GM18498 (cell line): Measurements from ENCODE around the gene FUT1.

ENCODE experiments used
- ATAC-seq: cut with Tn5 transposase; IDR thresholded peaks from one replicate; pipeline ENCODE4 v1.9.1; 2021; ENCODE audit warnings: mild to moderate bottlenecking, moderate library complexity; ENCODE audit not compliant: unreplicated experiment

The FUT1 gene

DNA sequence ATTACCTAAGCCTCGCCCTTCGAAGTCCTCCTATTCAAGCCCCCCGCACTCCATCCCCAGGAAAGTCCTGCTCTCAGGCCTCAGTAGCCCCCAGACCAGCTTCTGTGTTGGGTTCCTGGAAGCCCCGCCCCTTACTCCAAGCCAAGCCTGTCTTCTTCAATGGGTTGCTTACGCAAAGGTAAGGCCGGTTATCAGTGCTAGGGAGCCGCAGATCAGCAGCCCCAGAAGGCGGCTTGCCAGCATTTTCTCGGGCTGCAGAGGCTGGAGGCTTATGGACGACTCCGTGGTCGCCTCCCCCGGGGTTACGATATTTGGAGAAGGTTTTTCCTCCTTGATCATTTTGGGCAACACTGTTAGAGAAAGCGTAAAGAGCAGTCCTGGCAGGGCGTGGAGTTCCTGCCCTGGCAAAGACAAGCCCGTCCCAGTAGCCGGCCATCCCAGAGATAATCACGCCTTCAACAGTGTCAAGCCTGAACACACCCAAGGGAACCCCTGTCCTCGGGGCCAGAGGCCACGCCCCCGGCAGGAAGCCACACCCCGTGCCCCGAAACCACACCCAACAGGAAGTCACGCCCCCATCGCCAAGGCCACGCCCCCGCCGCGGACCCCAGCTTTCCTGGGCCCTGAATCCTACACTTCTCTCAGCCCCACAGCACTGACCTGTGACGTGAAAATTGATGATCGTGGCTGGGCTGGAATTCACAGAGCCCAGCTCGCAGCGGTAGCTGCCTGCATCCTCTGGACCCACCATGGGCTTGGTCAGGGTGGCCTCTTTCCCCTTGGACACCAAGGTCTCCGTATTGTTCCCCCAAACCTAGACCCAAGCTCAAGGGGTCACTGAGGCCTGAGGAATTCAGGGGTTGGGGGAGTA is 11.1 kb downstream of the FUT1 start:
- no peak for ATAC-seq

DNA sequence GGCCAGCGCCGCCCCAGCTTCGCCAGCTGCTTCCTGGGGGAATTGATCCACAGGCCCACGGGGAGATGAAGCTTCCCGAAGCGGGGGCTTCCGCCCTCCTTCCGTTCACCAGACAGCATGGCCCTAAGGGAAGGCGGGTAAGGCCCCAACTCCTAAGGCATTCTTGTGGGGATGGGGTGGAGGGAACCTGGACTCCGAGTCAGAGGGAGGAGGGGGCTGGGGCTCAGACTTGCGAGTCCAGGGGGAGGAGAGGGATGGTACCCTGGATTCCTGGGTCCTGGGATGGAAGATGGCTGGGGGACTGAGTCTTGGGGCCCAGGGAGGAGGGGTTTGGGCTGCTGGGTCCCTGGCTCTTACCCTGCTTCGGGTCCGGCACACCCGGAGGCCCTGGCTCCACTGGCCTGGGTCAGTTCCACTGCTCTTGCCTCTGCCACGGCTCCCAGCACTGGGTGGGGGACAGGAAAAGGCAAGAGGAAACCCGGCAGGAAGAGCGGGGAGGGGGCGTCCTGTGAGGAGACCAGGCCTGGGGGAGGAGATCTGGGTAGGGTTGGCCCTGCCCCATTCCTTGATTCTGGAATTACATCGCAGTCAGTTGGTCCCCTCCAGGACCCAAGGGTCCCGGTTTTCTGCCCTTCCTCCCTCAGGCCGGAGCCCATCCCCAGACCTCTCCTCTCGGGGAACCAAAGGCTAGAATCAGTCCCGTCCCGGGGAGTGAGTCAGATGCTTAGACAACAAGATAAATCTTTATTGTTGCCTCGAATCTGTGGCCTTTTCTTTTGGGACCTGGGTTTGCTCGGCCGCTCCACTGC is 12.1 kb downstream of the FUT1 start, which contains the start of gene RASIP1:
Gene RASIP1, minus strand, starts transcription at position 447 of the 809 bp plus-strand sequence. Its CDS starts 328 bp downstream, at position 119.
- no peak for ATAC-seq

DNA sequence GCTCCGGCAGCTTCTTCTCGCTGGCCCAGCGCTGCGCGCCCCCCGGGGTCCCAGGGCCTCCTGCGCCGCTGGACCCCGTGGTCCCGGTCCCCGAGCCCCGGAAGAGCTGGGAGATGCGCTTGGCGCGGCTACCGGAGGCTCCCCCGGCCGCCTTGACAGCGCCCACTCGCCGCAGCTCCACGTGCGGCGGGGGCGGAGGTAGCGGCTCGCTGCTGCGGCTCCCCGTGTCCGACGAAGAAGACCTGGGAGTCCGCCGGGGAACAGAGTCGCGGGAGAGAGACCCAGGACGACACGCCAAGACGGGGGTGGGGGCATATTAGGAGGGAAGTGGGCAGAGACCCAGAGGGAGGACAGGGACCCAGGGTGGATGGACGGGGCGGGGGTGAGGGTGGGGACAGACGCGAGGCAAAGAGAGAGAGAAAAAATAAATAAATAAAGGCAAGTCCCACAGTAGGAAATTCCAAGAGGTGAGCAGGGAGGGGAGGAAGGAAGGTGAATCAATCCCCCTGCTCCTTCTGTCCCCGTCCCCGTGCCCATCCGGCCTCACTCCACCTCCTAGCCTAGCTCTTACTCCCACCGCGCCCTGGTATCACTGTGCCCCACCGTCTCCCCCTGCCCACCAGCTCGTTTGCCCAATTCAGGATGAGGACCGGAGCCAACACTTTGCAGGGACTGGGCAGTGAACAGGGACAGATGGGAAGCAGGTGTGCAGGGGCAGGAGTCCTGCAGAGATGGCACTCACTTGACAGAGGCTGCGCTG is 12.9 kb downstream of the FUT1 start:
- ATAC-seq = peak; percentile 23

DNA sequence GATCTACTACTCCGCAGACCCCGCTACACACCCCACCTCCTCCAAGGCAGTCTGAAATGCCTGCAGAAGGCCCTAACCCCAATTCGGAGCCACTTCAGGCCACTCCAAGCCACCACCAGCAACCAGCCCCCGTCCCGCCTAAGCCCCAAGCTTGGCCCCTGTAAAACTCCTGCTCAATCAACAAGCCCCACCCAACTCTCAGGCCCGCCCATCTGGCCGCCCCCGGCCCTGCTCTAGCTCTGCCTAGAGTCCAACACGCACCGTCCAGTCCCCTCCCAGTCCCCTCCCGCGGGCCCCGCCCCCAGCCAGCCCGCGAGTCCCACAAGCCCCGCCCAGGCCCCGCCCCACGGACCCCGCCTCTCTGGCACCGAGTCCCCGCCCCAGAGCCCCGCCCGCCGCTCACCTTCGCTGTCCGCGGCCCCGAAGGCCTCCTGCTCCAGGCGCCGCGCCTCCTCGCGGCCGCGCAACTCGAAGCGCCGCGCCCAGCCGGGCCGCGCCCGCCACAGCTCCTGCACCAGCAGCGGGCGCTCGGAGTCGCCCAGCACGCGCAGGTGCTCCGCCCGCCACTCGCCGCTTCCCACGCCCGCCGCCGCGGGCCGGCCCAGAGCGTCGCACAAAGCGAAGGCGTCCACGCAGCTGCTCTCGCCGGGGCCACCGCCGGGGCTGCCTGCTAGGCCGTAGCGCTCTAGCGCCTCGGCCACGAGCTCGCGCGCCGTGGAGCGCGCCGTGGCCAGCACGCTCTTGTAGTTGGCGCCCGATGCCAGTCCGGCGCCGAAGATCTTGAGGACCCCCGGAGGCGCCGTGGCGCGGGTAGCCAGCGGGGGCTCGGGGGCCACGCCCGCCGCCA is 13.7 kb downstream of the FUT1 start:
- peak; percentile 84 for ATAC-seq

- ATAC-seq = no peak
These were observed 15.0 kb downstream of the FUT1 start for GRCh38 chr19:48737360-48737998.

GRCh38 chr19:48735031-48735615 is 17.3 kb downstream of the FUT1 start:
- ATAC-seq = no peak

DNA sequence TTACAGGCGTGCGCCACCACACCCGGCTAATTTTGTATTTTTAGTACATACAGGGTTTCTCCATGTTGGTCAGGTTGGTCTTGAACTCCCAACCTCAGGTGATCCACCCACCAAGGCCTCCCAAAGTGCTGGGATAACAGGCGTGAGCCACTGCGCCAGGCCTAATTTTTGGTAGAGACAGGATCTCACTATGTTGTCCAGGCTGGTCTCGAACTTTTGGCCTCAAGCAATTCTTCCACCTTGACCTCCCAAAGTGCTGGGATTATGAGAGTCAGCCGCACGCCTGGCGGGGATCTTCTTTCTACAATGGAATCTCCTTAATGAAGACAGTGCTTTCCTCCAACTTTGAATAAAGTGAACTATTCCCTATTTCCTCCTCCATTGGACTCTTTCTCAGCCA is 17.8 kb downstream of the FUT1 start:
- ATAC-seq = no peak

GRCh38 chr19:48731452-48731851 is 21.0 kb downstream of the FUT1 start:
- no peak for ATAC-seq

DNA sequence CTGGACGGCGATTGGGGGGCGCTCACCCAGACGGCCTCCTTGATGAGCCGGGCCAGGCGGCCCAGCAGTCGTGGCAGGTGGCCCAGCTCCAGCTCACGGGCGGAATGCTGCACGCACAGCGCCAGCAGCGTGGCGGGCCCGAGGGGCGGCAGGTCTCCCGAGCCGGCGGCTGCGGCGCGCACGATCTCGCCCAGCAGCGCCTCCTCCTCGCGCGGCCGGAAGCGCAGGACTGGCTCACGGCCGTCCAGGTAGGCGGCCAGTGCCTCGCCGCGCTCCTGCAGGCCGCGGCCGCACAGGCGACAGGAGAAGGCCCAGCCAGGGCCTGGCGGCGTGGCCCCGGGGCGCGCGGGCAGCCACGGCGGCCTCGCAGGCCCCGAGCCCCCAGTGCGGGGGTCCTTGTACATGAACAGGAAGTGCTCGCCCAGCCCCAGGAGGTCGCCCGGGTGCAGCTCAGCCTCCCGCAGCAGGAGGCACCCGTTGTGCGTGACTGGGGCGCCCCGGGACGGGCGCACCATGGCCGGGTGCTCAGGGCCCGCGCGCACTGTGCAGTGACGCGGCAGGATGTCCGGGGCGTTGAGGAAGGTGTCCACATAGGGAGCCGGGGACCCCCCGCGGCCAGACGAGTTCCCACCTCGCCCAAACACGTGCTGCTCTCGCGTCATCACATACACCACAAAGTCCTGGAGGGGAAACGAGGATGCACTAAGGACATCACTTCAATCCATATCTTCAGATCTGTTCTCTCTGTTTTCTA is 23.4 kb downstream of the FUT1 start:
- ATAC-seq = no peak

DNA sequence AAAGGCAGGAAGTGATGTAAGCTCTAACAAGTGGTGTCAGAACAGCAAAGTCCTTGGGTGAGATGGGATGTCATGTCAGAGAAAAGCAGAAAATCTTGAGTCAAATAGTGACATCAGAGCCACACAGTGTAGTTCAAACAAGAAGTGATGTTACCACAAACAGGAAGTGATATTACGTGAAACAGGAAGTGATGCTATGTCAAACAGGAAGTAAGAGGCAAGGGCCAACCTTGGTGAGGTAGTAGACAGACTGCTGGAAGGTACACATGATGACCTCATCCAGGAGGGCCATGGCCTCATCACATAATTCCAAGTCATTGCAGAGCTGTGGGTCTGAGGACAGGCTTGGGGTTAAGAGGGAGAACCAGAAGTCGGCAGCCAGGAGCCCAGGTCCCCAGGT is 25.9 kb downstream of the FUT1 start:
- ATAC-seq = no peak

DNA sequence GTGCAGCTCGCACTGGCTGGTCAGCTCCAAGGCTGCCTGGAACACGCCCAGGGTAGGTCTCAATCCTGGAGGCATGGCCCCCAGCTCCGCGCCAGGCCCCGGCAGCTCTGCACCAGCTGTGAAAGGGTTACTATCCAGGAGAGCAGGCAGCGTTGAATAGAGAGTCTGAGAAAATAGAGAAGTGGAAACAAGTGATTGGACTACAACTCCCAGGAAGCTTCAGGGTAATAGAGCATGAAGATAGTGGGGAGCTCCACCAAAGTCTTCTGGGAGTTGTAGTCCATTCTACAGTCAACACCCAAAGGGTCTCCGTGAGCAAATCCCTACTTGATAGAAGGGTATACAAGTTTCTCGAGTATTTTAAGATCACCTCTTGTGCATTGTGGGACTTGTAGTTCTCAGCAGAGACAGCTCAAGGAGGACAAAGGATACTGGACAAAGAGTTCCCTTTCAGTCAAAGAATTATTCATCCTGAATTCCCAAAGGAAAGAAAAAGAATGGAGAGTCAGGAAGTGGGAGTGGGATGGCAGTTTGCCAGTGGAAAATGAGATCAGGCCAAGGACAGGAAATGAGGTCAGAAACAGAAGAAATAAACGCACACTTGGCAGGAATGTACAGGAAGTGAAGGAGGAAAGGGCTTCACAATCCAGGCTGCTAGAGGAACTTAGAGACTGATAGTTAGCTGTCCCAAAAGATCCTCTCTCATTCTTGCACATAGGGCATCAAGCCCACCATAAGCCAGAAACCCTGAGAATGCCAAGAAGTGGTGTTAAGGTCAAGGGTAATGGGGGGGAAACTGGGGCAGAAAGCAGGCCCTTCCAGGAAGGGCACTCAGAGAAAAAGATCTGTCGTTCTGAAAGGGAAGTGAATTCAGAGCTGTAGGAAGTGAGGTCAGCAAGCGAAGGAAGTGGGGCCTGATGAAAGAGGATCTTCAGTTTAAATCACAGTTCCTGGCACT is 27.4 kb downstream of the FUT1 start:
- ATAC-seq = no peak

- no peak for ATAC-seq
These were observed 30.2 kb downstream of the FUT1 start for GRCh38 chr19:48722196-48722708.

DNA sequence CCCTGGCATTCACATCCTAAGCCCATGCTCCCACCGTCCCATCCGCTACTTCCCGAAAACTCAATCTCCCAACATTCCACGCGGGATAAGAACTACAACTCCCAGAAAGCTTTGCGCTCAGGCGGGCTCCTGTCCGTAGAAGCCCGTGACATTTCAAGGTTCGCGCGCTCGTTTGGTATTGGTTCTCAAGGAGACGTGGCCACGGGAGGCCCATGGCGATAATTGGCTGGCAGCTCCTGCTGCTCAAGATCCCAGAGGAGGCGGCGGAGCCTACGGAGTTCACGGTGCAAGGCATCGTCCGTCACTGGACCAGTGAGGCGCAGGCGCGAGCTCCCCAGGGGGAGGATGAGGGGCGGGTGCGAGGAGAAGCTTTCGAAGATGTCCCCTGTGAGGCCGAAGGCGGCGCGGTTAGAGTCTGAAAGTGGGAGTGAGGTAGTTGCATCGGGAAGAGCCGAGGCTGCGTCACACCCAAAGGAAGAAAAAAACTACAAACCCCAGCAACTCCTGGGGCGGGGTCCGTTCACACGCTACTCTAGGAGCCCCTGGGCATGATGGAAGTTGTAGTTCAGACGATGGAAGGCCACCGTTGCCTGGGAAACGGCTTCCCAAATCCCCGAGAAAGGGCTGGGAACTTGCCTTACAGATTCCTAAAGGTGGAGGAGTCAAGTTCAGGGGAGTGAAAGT is 31.7 kb downstream of the FUT1 start:
- peak; percentile 74 for ATAC-seq

- peak; percentile 6 for ATAC-seq
These were observed 32.2 kb downstream of the FUT1 start for GRCh38 chr19:48720251-48720612.

DNA sequence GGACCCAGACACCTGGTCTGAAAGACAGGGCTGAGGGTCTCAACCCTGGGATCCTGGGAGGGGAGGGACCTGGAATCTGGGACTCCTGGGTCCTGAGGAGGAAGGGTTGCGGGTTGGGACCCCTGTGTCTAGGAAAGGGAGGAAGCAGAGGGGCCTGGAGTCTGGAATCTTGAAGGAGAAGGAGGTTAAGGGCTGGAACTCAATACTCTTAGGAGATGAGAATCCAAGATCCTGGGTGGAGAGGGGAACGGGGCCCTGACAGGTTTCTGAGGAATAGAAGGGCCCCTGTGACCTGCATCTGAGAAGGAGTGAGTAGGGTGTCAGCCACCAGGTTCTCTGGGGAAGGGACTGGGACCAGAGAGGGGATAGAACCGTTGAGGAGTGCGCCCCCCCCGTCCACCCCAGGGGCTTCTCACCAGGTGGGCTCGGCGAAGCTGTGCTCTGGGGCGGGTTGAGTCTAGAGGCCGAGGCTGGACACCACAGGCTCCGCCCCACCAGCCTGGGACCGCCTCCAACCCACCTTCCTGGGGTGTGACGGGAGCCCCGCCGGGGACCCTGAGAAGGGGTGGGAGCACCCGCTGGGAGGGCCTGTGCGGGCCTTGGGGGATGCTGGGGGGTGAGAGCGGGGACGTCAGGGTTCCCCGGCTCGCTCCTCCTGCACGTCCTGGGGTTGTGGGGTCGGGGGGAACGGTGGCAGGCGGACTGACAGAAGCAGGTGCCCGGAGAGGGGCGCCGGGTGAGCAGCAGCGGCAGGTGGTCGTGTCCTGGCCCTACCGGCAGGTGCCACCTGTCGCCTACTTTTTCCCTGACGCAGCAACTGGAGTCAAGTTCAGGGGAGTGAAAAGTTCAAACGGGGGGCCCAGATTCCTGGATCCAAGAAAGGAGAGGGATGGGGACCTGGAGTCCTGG is 32.9 kb downstream of the FUT1 start, which contains the start of gene MAMSTR:
Gene MAMSTR, minus strand, starts transcription at position 463 of the 909 bp plus-strand sequence. CDS start 694 bp downstream, outside the sequence.
- ATAC-seq = no peak
